Gastrocnemius medialis (tissue), 4 donors: Measurements from ENCODE around the gene CHD6. TPM values are rescaled to one million over a fixed set of nuclear protein-coding genes. Genes with fewer than 3 reads are reported as not detected.
"Not testable (repeated sequence)": the region's sequence is repeated elsewhere in the genome, so short reads cannot be mapped to it uniquely, and the experiment has no call there.

ENCODE experiments used
- ATAC-seq, 2 donors: fragments of 150-250 bp; one replicate each; pipeline ENCODE4 v1.9.1; 2016
- DNase-seq, 2 donors: peaks; one replicate each; pipeline ENCODE4 v3.0.0-alpha.2; 2019
- H3K27ac ChIP-seq, 4 donors: fragments of 200-600 bp; sonication (generic); 1 replicate in 1 of 4; 2 replicates in 3 of 4; pipeline ENCODE4 v1.5.1; 2016 to 2018; ENCODE audit warnings: mild to moderate bottlenecking in 2 of 4, moderate library complexity in 1 of 4
- H3K27me3 ChIP-seq, 3 donors: fragments of 200-600 bp; sonication (generic) in 2 of 3; 1 replicate in 1 of 3; 2 replicates in 2 of 3; pipeline versions ENCODE4 v1.5.1 to v1.6.0; 2016 to 2019; ENCODE audit warnings: mild to moderate bottlenecking in 1 of 3, moderate library complexity in 1 of 3
- H3K36me3 ChIP-seq, 2 donors: fragments of 200-600 bp; sonication (generic) in 1 of 2; one replicate each; pipeline ENCODE4 v1.5.1; 2017 to 2018
- H3K4me1 ChIP-seq, 2 donors: fragments of 200-600 bp; sonication (generic) in 1 of 2; one replicate each; pipeline ENCODE4 v1.5.1; 2016 to 2017; ENCODE audit warnings: mild to moderate bottlenecking in 2 of 2
- H3K4me3 ChIP-seq, 4 donors: fragments of 200-600 bp; sonication (generic) in 3 of 4; 1 replicate in 1 of 4; 2 replicates in 3 of 4; pipeline ENCODE4 v1.5.1; 2016 to 2019; ENCODE audit warnings: mild to moderate bottlenecking in 2 of 4
- H3K9me3 ChIP-seq, 3 donors: fragments of 200-600 bp; sonication (generic) in 2 of 3; 1 replicate in 1 of 3; 2 replicates in 2 of 3; pipeline ENCODE4 v1.5.1; 2016 to 2019
- POLR2A ChIP-seq, 2 donors: fragments of 450-650 bp; IDR thresholded peaks; one replicate each; pipeline ENCODE4 v1.6.1; 2017; ENCODE audit warnings: antibody characterized with exemption in 2 of 2, mild to moderate bottlenecking in 2 of 2, moderate library complexity in 2 of 2
- in situ Hi-C, 4 donors: fragments of 200-750 bp; cut with MboI; loops; one replicate each; pipeline versions ENCODE4 v1.15.0 to v1.8.0; 2017; ENCODE audit warnings: low sequenced_read_pairs in 4 of 4
- intact Hi-C: fragments of 100-400 bp; cut with DNase I; formaldehyde crosslinking; loops from one replicate; pipeline ENCODE4 v1.15.1; 2023; ENCODE audit warnings: low total_unique reads
- total RNA-seq, 4 donors: library from RNA; depleted of rRNA; stranded (reverse); fragments of >200 nt; gene quantifications; one replicate each; pipeline versions ENCODE4 v1.1.0 to v1.2.3, GENCODE V29; 2016
- TF ChIP-seq, protein P1 (sequence below), 5 experiments: fragments of 450-650 bp in 3 of 5; fragments of 200-600 bp in 2 of 5; sonication (generic) in 2 of 5; IDR thresholded peaks in 4 of 5; conservative IDR thresholded peaks in 1 of 5; 1 replicate in 4 of 5; 2 replicates in 1 of 5; pipeline ENCODE4 v1.5.1; 2016 to 2019; ENCODE audit warnings: antibody characterized with exemption in 5 of 5, mild to moderate bottlenecking in 3 of 5, moderate library complexity in 3 of 5

CHD6 gene
- total RNA-seq, 4 donors from 2014 or later: 12.8 to 33.7 (median 19.2) TPM

DNA sequence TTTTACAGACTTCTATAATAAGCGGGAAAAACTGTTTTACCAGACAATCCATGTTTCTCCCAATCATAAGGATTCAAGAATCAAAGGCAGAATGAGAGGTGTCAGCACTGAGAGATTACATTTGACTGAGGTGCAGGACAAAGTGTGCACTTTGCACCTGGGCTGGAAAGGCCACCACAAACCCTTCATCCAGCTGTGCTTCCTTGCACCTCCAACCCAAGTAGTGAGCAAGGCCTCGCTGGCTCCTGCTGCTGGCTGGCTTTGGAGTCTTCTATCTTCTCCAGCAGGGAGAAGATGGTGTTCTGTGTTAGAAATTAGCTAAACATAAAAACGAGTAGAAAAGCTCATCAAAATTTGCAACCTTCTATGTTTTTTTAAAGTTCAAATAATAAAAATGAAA, 77.7 kb downstream of the CHD6 start:
- peaks cover 0 to 23% of the 10 kb centered on the region in 2 donors for H3K4me1 ChIP-seq
- H3K27me3 ChIP-seq: no peaks in the 10 kb centered on the region
- H3K9me3 ChIP-seq: no peaks in the 10 kb centered on the region
- intact Hi-C loops: no loop called here
- no peak overlapping the region for H3K27ac ChIP-seq
- H3K4me3 ChIP-seq: no peak overlapping the region
- TF ChIP-seq POLR2A (IDR thresholded peaks at IDR 0.05): no peak
- TF ChIP-seq, protein P1, sequence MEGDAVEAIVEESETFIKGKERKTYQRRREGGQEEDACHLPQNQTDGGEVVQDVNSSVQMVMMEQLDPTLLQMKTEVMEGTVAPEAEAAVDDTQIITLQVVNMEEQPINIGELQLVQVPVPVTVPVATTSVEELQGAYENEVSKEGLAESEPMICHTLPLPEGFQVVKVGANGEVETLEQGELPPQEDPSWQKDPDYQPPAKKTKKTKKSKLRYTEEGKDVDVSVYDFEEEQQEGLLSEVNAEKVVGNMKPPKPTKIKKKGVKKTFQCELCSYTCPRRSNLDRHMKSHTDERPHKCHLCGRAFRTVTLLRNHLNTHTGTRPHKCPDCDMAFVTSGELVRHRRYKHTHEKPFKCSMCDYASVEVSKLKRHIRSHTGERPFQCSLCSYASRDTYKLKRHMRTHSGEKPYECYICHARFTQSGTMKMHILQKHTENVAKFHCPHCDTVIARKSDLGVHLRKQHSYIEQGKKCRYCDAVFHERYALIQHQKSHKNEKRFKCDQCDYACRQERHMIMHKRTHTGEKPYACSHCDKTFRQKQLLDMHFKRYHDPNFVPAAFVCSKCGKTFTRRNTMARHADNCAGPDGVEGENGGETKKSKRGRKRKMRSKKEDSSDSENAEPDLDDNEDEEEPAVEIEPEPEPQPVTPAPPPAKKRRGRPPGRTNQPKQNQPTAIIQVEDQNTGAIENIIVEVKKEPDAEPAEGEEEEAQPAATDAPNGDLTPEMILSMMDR (IDR thresholded peaks at IDR 0.05 in 4 of 5, conservative IDR thresholded peaks at IDR 0.05 in 1 of 5): no peak
- ATAC-seq (no peak), DNase-seq (no peak)
- in situ Hi-C loops: no loop called here
- H3K36me3 ChIP-seq: no peaks in the 10 kb centered on the region

DNA sequence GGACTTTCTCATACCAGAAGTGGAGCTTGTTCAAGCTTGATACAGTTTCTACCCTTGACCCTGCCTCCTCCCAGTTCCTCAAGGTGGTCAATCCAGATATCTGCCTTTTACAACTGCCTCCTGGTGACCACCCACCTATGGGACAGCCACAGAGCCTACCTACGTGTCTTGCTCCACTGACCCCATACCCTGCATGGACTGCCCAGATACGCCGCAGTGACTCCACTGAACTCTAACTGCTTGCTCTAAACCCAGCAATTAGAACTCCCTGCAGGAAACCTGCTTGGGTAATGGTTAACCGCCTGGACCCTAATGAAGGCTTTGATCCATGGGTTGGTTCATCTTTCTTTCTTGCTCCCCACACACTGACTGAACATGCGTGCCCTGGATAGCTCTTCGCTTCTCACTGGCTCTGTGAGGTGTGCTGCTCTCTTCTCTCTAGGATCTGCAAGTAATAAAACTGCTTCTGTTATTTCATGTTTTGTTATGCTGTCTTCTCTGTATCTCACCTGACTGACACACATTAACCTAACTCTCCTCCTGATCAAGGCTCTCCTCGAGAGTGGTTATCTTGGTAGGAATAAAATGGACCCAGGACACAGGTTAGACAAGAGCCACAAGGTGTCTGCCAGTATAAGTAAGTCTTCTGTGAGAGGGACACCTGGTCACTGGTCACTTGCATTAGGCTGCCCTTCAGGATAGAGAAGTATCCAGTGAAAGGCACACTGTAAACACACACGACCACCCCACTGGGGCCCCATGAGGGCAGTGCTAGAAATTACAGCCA, 79.2 kb downstream of the CHD6 start:
- DNase-seq (no peak), ATAC-seq (no peak)
- Histone ChIP-seq H3K9me3 (no peaks in the 10 kb centered on the region), H3K27me3 (no peaks in the 10 kb centered on the region), H3K4me1 (peaks cover 0 to 14% of the 10 kb centered on the region in 2 donors), H3K36me3 (no peaks in the 10 kb centered on the region), H3K27ac (no peak overlapping the region), H3K4me3 (no peak overlapping the region)
- TF ChIP-seq, protein P1 (IDR thresholded peaks at IDR 0.05 in 4 of 5, conservative IDR thresholded peaks at IDR 0.05 in 1 of 5): no peak
- no peak for TF ChIP-seq POLR2A (IDR thresholded peaks at IDR 0.05)
- in situ Hi-C loops (no loop called here), intact Hi-C loops (no loop called here)

DNA sequence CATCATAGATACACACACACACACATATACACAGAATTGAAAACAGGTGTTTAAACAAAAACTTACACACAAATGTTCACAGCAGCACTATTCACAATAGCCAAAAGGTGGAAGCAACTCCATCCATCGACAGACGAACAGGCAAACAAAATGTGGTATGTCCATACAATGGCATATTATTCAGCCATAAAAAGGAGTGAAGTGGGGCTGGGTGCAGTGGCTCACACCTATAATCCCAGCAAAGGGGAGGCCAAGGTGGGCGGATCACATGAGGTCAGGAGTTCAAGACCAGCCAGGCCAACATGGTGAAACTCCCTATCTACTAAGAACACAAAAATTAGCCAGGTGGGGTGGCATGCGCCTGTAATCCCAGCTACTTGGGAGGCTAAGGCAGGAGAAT, 80.3 kb downstream of the CHD6 start:
- Histone ChIP-seq H3K9me3 (no peaks in the 10 kb centered on the region), H3K36me3 (peaks cover 0 to 2% of the 10 kb centered on the region in 2 donors), H3K4me1 (peaks cover 0 to 10% of the 10 kb centered on the region in 2 donors), H3K27me3 (no peaks in the 10 kb centered on the region), H3K27ac (no peak overlapping the region), H3K4me3 (no peak overlapping the region)
- intact Hi-C loops (no loop called here), in situ Hi-C loops (no loop called here)
- ATAC-seq: no peak
- TF ChIP-seq, protein P1 (IDR thresholded peaks at IDR 0.05 in 4 of 5, conservative IDR thresholded peaks at IDR 0.05 in 1 of 5): no peak
- no peak for TF ChIP-seq POLR2A (IDR thresholded peaks at IDR 0.05)
- DNase-seq: no peak

DNA sequence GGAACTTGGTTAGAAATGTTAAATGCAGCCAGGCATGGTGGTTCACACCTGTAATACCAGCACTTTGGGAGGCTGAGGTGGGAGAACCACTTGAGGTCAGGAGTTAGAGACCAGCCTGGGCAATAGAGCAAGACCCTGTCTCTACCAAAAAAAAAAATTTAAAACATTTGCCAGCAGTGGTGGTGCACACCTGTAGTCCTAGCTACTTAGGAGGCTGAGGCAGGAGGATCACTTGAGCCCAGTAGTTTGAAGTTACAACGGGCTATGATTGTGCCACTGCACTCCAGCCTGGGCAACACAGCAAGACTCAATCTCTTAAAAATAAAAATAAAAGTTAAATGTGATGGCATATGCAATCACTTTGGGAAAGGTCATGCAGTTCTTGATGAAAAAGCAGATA, 82.6 kb downstream of the CHD6 start:
- H3K4me3 ChIP-seq, in situ Hi-C loops, H3K36me3 ChIP-seq, ATAC-seq, H3K27ac ChIP-seq, H3K27me3 ChIP-seq, H3K9me3 ChIP-seq, intact Hi-C loops, H3K4me1 ChIP-seq, DNase-seq: not testable (repeated sequence)

DNA sequence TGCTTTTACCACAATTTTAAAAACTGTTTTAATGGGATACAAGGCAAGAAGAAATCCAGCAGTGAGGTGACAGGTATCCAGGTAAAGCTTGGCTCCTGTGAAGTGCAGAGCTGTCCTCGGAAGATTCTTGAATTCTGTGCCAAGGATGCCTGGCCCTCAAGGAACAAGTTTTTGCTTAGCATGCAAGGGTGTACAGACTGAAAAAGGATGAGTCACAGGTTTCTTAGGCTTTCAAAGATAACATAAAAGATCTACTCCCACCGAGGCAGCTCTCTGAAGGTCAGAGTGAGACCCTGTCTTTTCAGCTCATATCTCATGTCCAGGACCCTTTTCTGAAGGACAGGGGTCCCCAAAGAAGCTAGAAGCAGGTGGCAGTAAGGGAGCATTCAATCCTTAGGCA, 83.3 kb downstream of the CHD6 start:
- H3K4me1 ChIP-seq: no peaks in the 10 kb centered on the region
- in situ Hi-C loops: no loop called here
- peaks cover 0 to 10% of the 10 kb centered on the region in 2 donors for H3K36me3 ChIP-seq

More for the DNA sequence above, 83.3 kb downstream of the CHD6 start:
- ATAC-seq: no peak
- TF ChIP-seq POLR2A (IDR thresholded peaks at IDR 0.05): no peak
- TF ChIP-seq, protein P1 (IDR thresholded peaks at IDR 0.05 in 4 of 5, conservative IDR thresholded peaks at IDR 0.05 in 1 of 5): no peak
- no peak for DNase-seq
- Histone ChIP-seq H3K4me3 (no peak overlapping the region), H3K27ac (no peak overlapping the region), H3K27me3 (no peaks in the 10 kb centered on the region), H3K9me3 (no peaks in the 10 kb centered on the region)
- intact Hi-C loops: no loop called here
